GM23338 (cell line): Measurements from ENCODE around the gene NEMP2.
"Not testable (repeated sequence)": the region's sequence is repeated elsewhere in the genome, so short reads cannot be mapped to it uniquely, and the experiment has no call there.

Experiments used
- CREB1 ChIP-seq: fragments of 250-450 bp; sonication (Bioruptor Pico); IDR thresholded peaks from 2 replicates; pipeline ENCODE4 v1.5.0; 2020; ENCODE audit warnings: low read depth, mild to moderate bottlenecking, moderate library complexity
- EZH2 ChIP-seq: fragments of 200-600 bp; sonication (generic); IDR thresholded peaks from one replicate; pipeline ENCODE4 v1.8.0; 2017; ENCODE audit warnings: antibody characterized with exemption, mild to moderate bottlenecking, low read depth; ENCODE audit not compliant: unreplicated experiment
- EZH2phosphoT487 ChIP-seq: fragments of 200-600 bp; sonication (generic); IDR thresholded peaks from one replicate; pipeline ENCODE4 v1.8.1; 2018; ENCODE audit warnings: antibody characterized with exemption; ENCODE audit not compliant: unreplicated experiment
- JUNB ChIP-seq: IDR thresholded peaks from one replicate; pipeline ENCODE4 v1.6.1; 2016; ENCODE audit warnings: antibody characterized with exemption; ENCODE audit not compliant: unreplicated experiment
- NANOG ChIP-seq: IDR thresholded peaks from 2 replicates; pipeline ENCODE4 v1.6.1; 2016; ENCODE audit warnings: antibody characterized with exemption, borderline replicate concordance
- POLR2AphosphoS5 ChIP-seq: IDR thresholded peaks from 2 replicates; pipeline ENCODE4 v1.6.1; 2016; ENCODE audit warnings: antibody characterized with exemption, low read depth
- STAT1 ChIP-seq: IDR thresholded peaks from one replicate; pipeline ENCODE4 v1.6.1; 2016; ENCODE audit warnings: antibody characterized with exemption; ENCODE audit not compliant: unreplicated experiment
- ZNF114 ChIP-seq: fragments of 250-450 bp; sonication (Bioruptor Pico); IDR thresholded peaks from 2 replicates; pipeline ENCODE4 v1.5.0; 2020; ENCODE audit warnings: mild to moderate bottlenecking, moderate library complexity
- TF ChIP-seq, protein P1 (sequence below), 2 experiments: fragments of 200-600 bp in 1 of 2; sonication (generic) in 1 of 2; conservative IDR thresholded peaks; 2 replicates each; pipeline versions ENCODE4 v1.5.1 to v1.6.1; 2016 to 2017; ENCODE audit warnings: antibody characterized with exemption in 2 of 2, low read depth in 2 of 2, mild to moderate bottlenecking in 2 of 2, moderate library complexity in 1 of 2
- TF ChIP-seq, protein P2 (sequence below): IDR thresholded peaks from one replicate; pipeline ENCODE4 v1.6.1; 2018; ENCODE audit warnings: antibody characterized with exemption; ENCODE audit not compliant: unreplicated experiment

DNA sequence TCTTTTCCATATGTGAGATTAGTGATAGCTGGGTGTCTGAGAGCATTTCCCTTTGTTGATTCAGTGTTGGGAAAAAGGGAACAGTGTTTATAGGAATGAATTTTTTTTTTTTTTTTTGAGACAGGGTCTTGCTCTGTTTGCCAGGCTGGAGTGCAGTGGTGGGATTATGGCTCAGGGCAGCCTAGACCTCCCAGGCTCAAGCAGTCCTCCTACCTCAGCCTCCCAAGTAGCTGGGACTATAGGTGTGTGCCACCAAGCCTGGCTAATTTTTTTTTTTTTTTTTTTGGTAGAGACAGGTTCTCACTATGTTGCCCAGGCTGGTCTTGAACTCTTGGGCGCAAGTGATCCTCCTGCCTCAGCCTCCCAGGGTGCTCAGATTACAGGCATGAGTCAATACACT lies 66.2 kb downstream of the NEMP2 start:
- TF ChIP-seq, protein P1, sequence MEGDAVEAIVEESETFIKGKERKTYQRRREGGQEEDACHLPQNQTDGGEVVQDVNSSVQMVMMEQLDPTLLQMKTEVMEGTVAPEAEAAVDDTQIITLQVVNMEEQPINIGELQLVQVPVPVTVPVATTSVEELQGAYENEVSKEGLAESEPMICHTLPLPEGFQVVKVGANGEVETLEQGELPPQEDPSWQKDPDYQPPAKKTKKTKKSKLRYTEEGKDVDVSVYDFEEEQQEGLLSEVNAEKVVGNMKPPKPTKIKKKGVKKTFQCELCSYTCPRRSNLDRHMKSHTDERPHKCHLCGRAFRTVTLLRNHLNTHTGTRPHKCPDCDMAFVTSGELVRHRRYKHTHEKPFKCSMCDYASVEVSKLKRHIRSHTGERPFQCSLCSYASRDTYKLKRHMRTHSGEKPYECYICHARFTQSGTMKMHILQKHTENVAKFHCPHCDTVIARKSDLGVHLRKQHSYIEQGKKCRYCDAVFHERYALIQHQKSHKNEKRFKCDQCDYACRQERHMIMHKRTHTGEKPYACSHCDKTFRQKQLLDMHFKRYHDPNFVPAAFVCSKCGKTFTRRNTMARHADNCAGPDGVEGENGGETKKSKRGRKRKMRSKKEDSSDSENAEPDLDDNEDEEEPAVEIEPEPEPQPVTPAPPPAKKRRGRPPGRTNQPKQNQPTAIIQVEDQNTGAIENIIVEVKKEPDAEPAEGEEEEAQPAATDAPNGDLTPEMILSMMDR (conservative IDR thresholded peaks at IDR 0.05; ENCODE audit: low read depth in 2 of 2): not testable (repeated sequence)
- TF ChIP-seq EZH2; JUNB; NANOG; POLR2AphosphoS5; EZH2phosphoT487; ZNF114 (CRISPR knock-in tag); CREB1 (CRISPR knock-in tag); STAT1: not testable (repeated sequence)
- TF ChIP-seq, protein P2, sequence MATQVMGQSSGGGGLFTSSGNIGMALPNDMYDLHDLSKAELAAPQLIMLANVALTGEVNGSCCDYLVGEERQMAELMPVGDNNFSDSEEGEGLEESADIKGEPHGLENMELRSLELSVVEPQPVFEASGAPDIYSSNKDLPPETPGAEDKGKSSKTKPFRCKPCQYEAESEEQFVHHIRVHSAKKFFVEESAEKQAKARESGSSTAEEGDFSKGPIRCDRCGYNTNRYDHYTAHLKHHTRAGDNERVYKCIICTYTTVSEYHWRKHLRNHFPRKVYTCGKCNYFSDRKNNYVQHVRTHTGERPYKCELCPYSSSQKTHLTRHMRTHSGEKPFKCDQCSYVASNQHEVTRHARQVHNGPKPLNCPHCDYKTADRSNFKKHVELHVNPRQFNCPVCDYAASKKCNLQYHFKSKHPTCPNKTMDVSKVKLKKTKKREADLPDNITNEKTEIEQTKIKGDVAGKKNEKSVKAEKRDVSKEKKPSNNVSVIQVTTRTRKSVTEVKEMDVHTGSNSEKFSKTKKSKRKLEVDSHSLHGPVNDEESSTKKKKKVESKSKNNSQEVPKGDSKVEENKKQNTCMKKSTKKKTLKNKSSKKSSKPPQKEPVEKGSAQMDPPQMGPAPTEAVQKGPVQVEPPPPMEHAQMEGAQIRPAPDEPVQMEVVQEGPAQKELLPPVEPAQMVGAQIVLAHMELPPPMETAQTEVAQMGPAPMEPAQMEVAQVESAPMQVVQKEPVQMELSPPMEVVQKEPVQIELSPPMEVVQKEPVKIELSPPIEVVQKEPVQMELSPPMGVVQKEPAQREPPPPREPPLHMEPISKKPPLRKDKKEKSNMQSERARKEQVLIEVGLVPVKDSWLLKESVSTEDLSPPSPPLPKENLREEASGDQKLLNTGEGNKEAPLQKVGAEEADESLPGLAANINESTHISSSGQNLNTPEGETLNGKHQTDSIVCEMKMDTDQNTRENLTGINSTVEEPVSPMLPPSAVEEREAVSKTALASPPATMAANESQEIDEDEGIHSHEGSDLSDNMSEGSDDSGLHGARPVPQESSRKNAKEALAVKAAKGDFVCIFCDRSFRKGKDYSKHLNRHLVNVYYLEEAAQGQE: not testable (repeated sequence)
